Endothelial cell of umbilical vein (primary cell): ENCODE measurements around the gene FAM83F. TPM values are rescaled to one million over a fixed set of nuclear protein-coding genes. Genes with fewer than 3 reads are reported as not detected.

Experiments used
- BruUV-seq: library from RNA; stranded (reverse); fragments of 400-500 nt; replicated peaks from 2 replicates; lab custom pipeline; 2021; lab: Mats Ljungman, UMichigan
- CTCF ChIA-PET: fragments of 300-600, 350-600 bp; sonication (Branson Sonifier 250); formaldehyde crosslinking; loops from one replicate; lab custom pipeline; 2021; ENCODE audit warnings: antibody characterized with exemption, inconsistent platforms; lab: Charles Lee
- POLR2A ChIA-PET: fragments of 300-600, 350-600 bp; sonication (Branson Sonifier 250); formaldehyde crosslinking; loops from one replicate; lab custom pipeline; 2021; ENCODE audit warnings: antibody characterized with exemption, inconsistent platforms; lab: Charles Lee
- DNase-seq: peaks from one replicate; pipeline ENCODE4 v3.0.0-alpha.2; 2011; ENCODE audit warnings: low read depth, low spot score
- FAIRE-seq: peaks from 2 replicates; lab custom pipeline; 2011; peaks lifted over from hg19 to GRCh38; lab: Jason Lieb, UNC
- H2AFZ ChIP-seq: 2 replicates; pipeline ENCODE4 v1.6.0; 2012; ENCODE audit warnings: low read depth, low read length, control low read depth, inconsistent platforms
- H3K27ac ChIP-seq: 2 replicates; pipeline ENCODE4 v1.5.1; 2011; ENCODE audit warnings: low read depth, mild to moderate bottlenecking, control low read depth, low read length, moderate library complexity; ENCODE audit not compliant: insufficient read depth
- H3K27me3 ChIP-seq, 2 experiments: 2 replicates each; pipeline versions ENCODE4 v1.6.0 to v1.6.1; 2011; ENCODE audit warnings: low read length in 2 of 2, mixed read lengths in 1 of 2; ENCODE audit not compliant: control insufficient read depth in 2 of 2, insufficient read depth in 2 of 2
- H3K36me3 ChIP-seq, 2 experiments: 2 replicates in 1 of 2; 3 replicates in 1 of 2; pipeline ENCODE4 v1.5.1; 2011; ENCODE audit warnings: low read length in 2 of 2, mild to moderate bottlenecking in 1 of 2, moderate library complexity in 1 of 2; ENCODE audit not compliant: control insufficient read depth in 2 of 2, insufficient read depth in 2 of 2; ENCODE audit errors: extremely low read depth in 1 of 2
- H3K4me1 ChIP-seq: 3 replicates; pipeline ENCODE4 v1.5.1; 2011; ENCODE audit warnings: mild to moderate bottlenecking, low read length; ENCODE audit not compliant: control insufficient read depth, insufficient read depth; ENCODE audit errors: extremely low read depth
- H3K4me2 ChIP-seq: 2 replicates; pipeline ENCODE4 v1.6.1; 2011; ENCODE audit warnings: low read length, control low read depth, mixed read lengths; ENCODE audit not compliant: insufficient read depth
- H3K4me3 ChIP-seq, 3 experiments: fragments of 200-600 bp in 1 of 3; sonication (generic), shearing (Covaris generic) in 1 of 3; replicated peaks in 1 of 3; 2 replicates each; pipeline ENCODE4 v1.5.1; 2011 to 2016; ENCODE audit warnings: control low read depth in 3 of 3, low read length in 3 of 3, mild to moderate bottlenecking in 2 of 3, inconsistent platforms in 1 of 3, low read depth in 1 of 3, moderate library complexity in 1 of 3; ENCODE audit not compliant: insufficient read depth in 1 of 3
- H3K79me2 ChIP-seq: 2 replicates; pipeline ENCODE4 v1.6.0; 2012; ENCODE audit warnings: low read length, inconsistent platforms; ENCODE audit not compliant: control insufficient read depth, insufficient read depth
- H3K9ac ChIP-seq: replicated peaks from 2 replicates; pipeline ENCODE3; 2011; ENCODE audit warnings: low read length, control low read depth; ENCODE audit not compliant: insufficient read depth; ENCODE audit errors: extremely low read depth
- H3K9me1 ChIP-seq: replicated peaks from 3 replicates; pipeline ENCODE4 v1.6.0; 2011; ENCODE audit warnings: mild to moderate bottlenecking, low read length; ENCODE audit not compliant: control insufficient read depth, insufficient read depth; ENCODE audit errors: extremely low read depth
- H3K9me3 ChIP-seq: replicated peaks from 2 replicates; pipeline ENCODE4 v1.5.1; 2012; ENCODE audit warnings: low read length, inconsistent platforms; ENCODE audit not compliant: control insufficient read depth, insufficient read depth
- H4K20me1 ChIP-seq: replicated peaks from 2 replicates; pipeline ENCODE3; 2011; ENCODE audit warnings: mild to moderate bottlenecking, low read length; ENCODE audit not compliant: control insufficient read depth, insufficient read depth; ENCODE audit errors: extremely low read depth
- CTCF ChIP-seq, 2 donors: IDR thresholded peaks; 1 replicate in 1 of 2; 2 replicates in 1 of 2; pipeline ENCODE4 v1.5.1; 2011; ENCODE audit warnings: low read length in 2 of 2, mild to moderate bottlenecking in 2 of 2, moderate library complexity in 2 of 2, control low read depth in 1 of 2, inconsistent platforms in 1 of 2, low read depth in 1 of 2; ENCODE audit not compliant: insufficient read depth in 1 of 2; ENCODE audit errors: extremely low read depth in 1 of 2
- EZH2 ChIP-seq: IDR thresholded peaks from 2 replicates; pipeline ENCODE4 v1.6.1; 2012; ENCODE audit warnings: borderline replicate concordance, low read depth, mild to moderate bottlenecking, moderate library complexity, low read length, inconsistent platforms; ENCODE audit not compliant: severe bottlenecking
- FOS ChIP-seq: IDR thresholded peaks from 2 replicates; pipeline ENCODE4 v1.6.1; 2011; ENCODE audit warnings: mild to moderate bottlenecking, low read length, moderate library complexity, borderline replicate concordance; ENCODE audit not compliant: insufficient read depth
- GATA2 ChIP-seq: IDR thresholded peaks from 2 replicates; pipeline ENCODE4 v1.7.0; 2011; ENCODE audit warnings: low read depth, mild to moderate bottlenecking, moderate library complexity, mixed read lengths, low read length; ENCODE audit not compliant: insufficient read length, insufficient read depth
- JUN ChIP-seq: IDR thresholded peaks from 2 replicates; pipeline ENCODE4 v1.6.1; 2011; ENCODE audit warnings: borderline replicate concordance, low read depth; ENCODE audit not compliant: insufficient read length, insufficient read depth
- MAX ChIP-seq: IDR thresholded peaks from 2 replicates; pipeline ENCODE4 v1.6.1; 2011; ENCODE audit not compliant: insufficient read depth, insufficient read length
- MYC ChIP-seq: IDR thresholded peaks from one replicate; pipeline ENCODE4 v1.6.1; 2011; ENCODE audit warnings: mild to moderate bottlenecking, low read depth, low read length
- POLR2A ChIP-seq: IDR thresholded peaks from 2 replicates; pipeline ENCODE4 v1.6.1; 2012; ENCODE audit warnings: low read depth, mild to moderate bottlenecking, control low read depth, low read length
- POLR2AphosphoS5 ChIP-seq: IDR thresholded peaks from 2 replicates; pipeline ENCODE4 v1.6.1; 2012; ENCODE audit warnings: low read depth, mild to moderate bottlenecking, control low read depth, low read length, moderate library complexity; ENCODE audit not compliant: insufficient read depth
- dilution Hi-C: fragments of 300-500 bp; cut with MboI; formaldehyde crosslinking; loops from one replicate; pipeline ENCODE4 v1.15.0; 2019; ENCODE audit warnings: low sequenced_read_pairs; ENCODE audit not compliant: extremely low pct_ligation_motif_present
- intact Hi-C: fragments of 100-400 bp; cut with micrococcal nuclease; formaldehyde crosslinking; loops from one replicate; pipeline ENCODE4 v1.10.0; 2022
- polyA plus RNA-seq, 4 experiments: library from polyadenylated mRNA; depleted of rRNA in 3 of 4; stranded (reverse) in 3 of 4; unstranded in 1 of 4; fragments of >200 nt; gene quantifications; 2 replicates each; pipeline versions ENCODE4 v1.2.1 to v1.2.3, GENCODE V29; 2011 to 2012; ENCODE audit warnings: missing spikeins in 1 of 4
- total RNA-seq: library from RNA; stranded (reverse); gene quantifications from 2 replicates; pipeline ENCODE4 v1.2.3, GENCODE V29; 2021

The FAM83F gene
- total and polyA plus RNA-seq, 2 donors (not counting 3 experiments of a cell fraction or from before 2014, with no cell fraction given), result not detected

GRCh38 chr22:40027191-40028097 lies 32.7 kb downstream of the FAM83F start:
- no peaks in the 10 kb centered on the region for H3K27me3 ChIP-seq
- no peaks in the 10 kb centered on the region for H4K20me1 ChIP-seq
- TF ChIP-seq POLR2AphosphoS5 (no peak), EZH2 (no peak), FOS (no peak), POLR2A (no peak), MYC (no peak), MAX (no peak), JUN (no peak), GATA2 (no peak), CTCF (IDR thresholded peaks at IDR 0.05; ENCODE audit: extremely low read depth in 1 of 2, insufficient read depth in 1 of 2, low read depth in 1 of 2, low read length in 2 of 2) (no peak)
- no peaks in the 10 kb centered on the region for H3K79me2 ChIP-seq
- no peaks in the 10 kb centered on the region for H3K4me1 ChIP-seq
- dilution Hi-C loops, result no loop called here
- intact Hi-C loops, result loop anchor here (10.0 kb wide), 1 partner anchor 223 kb away; no protein-coding TSS in a partner anchor
- H3K36me3 ChIP-seq, result no peaks in the 10 kb centered on the region
- no peaks in the 10 kb centered on the region for H3K9me3 ChIP-seq
- H3K9me1 ChIP-seq, result no peaks in the 10 kb centered on the region
- no peak overlapping the region for H2AFZ ChIP-seq
- FAIRE-seq (no peak), DNase-seq (no peak)
- H3K9ac ChIP-seq, result no peak overlapping the region
- no TSS peak for BruUV-seq
- POLR2A ChIA-PET, result no interaction called here
- no peak overlapping the region for H3K4me2 ChIP-seq
- H3K4me3 ChIP-seq, result no peak overlapping the region
- no peak overlapping the region for H3K27ac ChIP-seq
- CTCF ChIA-PET, result interaction anchor here (1.1 to 4.7 kb wide), 5 partner anchors 8 to 493 kb away, joined by 3 to 157 read pairs (median 11); no protein-coding TSS in a partner anchor
